Superior temporal gyrus (tissue), 1 donor: ENCODE data around the gene MCMBP.

Experiments
- DNase-seq: peaks from one replicate; pipeline ENCODE4 v3.0.0-alpha.2; 2016; ENCODE audit errors: extremely low spot score

MCMBP gene

GRCh38 chr10:119782981-119783664 is 89.5 kb downstream of the MCMBP start:
- no peak for DNase-seq

GRCh38 chr10:119781498-119781897 is 91.1 kb downstream of the MCMBP start:
- DNase-seq = no peak

GRCh38 chr10:119780879-119781480 is 91.7 kb downstream of the MCMBP start:
- DNase-seq = no peak
